ENCODE measurements around the gene ANXA11. TPM values are rescaled to one million over a fixed set of nuclear protein-coding genes. Genes with fewer than 3 reads are reported as not detected.

ANXA11 gene
- polyA plus RNA-seq, 2 of the 4 experiments (the other 2 are of a cell fraction) = 92.6 to 119 TPM

DNA sequence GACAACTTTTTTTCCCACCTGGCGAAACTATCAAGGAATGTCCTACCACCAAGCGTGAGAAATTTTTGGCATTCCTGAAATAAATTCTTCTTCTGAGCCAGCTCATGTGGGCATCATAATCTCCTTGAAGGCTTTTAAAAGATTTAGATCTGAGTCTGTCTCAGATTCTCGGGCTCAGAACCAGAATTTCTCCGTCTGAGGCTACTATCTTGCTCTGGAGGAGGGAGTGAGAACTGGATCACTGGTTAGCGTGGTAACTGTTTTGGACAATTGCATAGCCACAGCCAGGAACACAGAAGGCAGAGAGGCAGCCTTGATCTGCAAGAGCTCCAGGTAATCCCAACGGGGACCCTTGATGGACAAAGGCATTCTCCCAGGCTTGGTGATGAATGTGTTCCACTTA lies 73.8 kb downstream of the ANXA11 start:
- H3K4me2 ChIP-seq = no peak overlapping the region
- FAIRE-seq (no peak), DNase-seq (ENCODE audit: low read depth in 1 of 2, low spot score in 1 of 2) (no peak), ATAC-seq (no peak)
- ChIA-PET CTCF (interaction anchor here (1.1 to 4.7 kb wide), 4 partner anchors 12 to 129 kb away, joined by 3 to 27 read pairs (median 3); no protein-coding TSS in a partner anchor), POLR2A (no interaction called here)
- H3K4me3 ChIP-seq = no peak overlapping the region
- H3K4me1 ChIP-seq = 0 out of 3 replicates have a peak, but pooled peaks cover 9% of the 10 kb centered on the region
- H3K9me3 ChIP-seq = no peaks in the 10 kb centered on the region
- no peak overlapping the region for H3K27ac ChIP-seq
- 76% methylated on average over 6 of the region's 6 CpGs for WGBS (ENCODE audit: missing lambda C conversion rate)
- TF ChIP-seq RFX5 (IDR thresholded peaks at IDR 0.05) (no peak), JUN (IDR thresholded peaks at IDR 0.05) (no peak), NR3C1 (IDR thresholded peaks at IDR 0.05) (no peak), POLR2AphosphoS2 (conservative IDR thresholded peaks at IDR 0.05; ENCODE audit: low read length) (no peak), SMC3 (IDR thresholded peaks at IDR 0.05) (no peak), MAFK (IDR thresholded peaks at IDR 0.05; ENCODE audit: partially characterized antibody) (no peak), ZC3H11A (IDR thresholded peaks at IDR 0.05) (no peak), RNF2 (IDR thresholded peaks at IDR 0.05; ENCODE audit: borderline replicate concordance, low read depth) (no peak), ZFP36 (IDR thresholded peaks at IDR 0.05; ENCODE audit: borderline replicate concordance, partially characterized antibody) (no peak), RCOR1 (IDR thresholded peaks at IDR 0.05; ENCODE audit: low read depth, low read length) (no peak), RAD21 (conservative IDR thresholded peaks at IDR 0.05 in 1 of 2, IDR thresholded peaks at IDR 0.05 in 1 of 2) (no peak), PHF8 (IDR thresholded peaks at IDR 0.05; ENCODE audit: borderline replicate concordance, low read depth) (no peak), POLR2A (IDR thresholded peaks at IDR 0.05; ENCODE audit: low read length) (no peak), MYC (IDR thresholded peaks at IDR 0.05; ENCODE audit: borderline replicate concordance, low read length) (no peak)
- TF ChIP-seq, protein P1, sequence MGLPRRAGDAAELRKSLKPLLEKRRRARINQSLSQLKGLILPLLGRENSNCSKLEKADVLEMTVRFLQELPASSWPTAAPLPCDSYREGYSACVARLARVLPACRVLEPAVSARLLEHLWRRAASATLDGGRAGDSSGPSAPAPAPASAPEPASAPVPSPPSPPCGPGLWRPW (IDR thresholded peaks at IDR 0.05) = no peak
- TF ChIP-seq, protein P2, sequence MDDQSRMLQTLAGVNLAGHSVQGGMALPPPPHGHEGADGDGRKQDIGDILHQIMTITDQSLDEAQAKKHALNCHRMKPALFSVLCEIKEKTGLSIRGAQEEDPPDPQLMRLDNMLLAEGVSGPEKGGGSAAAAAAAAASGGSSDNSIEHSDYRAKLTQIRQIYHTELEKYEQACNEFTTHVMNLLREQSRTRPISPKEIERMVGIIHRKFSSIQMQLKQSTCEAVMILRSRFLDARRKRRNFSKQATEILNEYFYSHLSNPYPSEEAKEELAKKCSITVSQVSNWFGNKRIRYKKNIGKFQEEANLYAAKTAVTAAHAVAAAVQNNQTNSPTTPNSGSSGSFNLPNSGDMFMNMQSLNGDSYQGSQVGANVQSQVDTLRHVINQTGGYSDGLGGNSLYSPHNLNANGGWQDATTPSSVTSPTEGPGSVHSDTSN (IDR thresholded peaks at IDR 0.05) = no peak
- TF ChIP-seq, protein P3, sequence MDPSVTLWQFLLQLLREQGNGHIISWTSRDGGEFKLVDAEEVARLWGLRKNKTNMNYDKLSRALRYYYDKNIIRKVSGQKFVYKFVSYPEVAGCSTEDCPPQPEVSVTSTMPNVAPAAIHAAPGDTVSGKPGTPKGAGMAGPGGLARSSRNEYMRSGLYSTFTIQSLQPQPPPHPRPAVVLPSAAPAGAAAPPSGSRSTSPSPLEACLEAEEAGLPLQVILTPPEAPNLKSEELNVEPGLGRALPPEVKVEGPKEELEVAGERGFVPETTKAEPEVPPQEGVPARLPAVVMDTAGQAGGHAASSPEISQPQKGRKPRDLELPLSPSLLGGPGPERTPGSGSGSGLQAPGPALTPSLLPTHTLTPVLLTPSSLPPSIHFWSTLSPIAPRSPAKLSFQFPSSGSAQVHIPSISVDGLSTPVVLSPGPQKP (IDR thresholded peaks at IDR 0.05; ENCODE audit: low read depth, low read length) = no peak
- TF ChIP-seq, protein P4, sequence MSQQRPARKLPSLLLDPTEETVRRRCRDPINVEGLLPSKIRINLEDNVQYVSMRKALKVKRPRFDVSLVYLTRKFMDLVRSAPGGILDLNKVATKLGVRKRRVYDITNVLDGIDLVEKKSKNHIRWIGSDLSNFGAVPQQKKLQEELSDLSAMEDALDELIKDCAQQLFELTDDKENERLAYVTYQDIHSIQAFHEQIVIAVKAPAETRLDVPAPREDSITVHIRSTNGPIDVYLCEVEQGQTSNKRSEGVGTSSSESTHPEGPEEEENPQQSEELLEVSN (IDR thresholded peaks at IDR 0.05; ENCODE audit: borderline replicate concordance, low read depth) = no peak

DNA sequence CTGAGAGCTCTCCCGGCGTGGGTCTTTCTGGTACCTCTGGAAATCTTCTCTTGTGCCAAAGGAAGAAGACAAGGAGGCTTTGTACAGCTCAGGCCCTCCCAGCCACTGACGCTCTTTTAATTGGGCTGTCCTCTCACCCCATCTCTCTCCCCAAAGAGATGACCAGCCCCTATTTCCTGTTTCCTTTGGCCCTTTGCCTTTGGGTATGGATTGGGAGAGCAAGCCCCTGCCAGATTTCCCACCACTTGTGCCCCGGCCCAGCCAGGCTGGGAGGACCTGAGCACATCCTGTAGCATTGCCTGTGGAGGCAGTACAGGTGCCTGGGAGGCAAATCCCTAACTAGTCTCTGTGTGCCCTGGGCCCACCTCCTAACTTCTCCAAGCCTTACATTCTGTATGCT lies 78.5 kb downstream of the ANXA11 start:
- ChIA-PET CTCF (no interaction called here), POLR2A (no interaction called here)
- no peak overlapping the region for H3K4me3 ChIP-seq
- FAIRE-seq = no peak
- H3K4me2 ChIP-seq = no peak overlapping the region
- H3K27ac ChIP-seq = no peak overlapping the region
- DNase-seq (ENCODE audit: low read depth in 1 of 2, low spot score in 1 of 2) = no peak
- WGBS (ENCODE audit: missing lambda C conversion rate) = 65% methylated on average over 4 of the region's 4 CpGs
- TF ChIP-seq SMC3 (IDR thresholded peaks at IDR 0.05) (no peak), CEBPB (IDR thresholded peaks at IDR 0.05) (no peak), EHMT2 (IDR thresholded peaks at IDR 0.05; ENCODE audit: low read depth) (no peak), ESRRA (IDR thresholded peaks at IDR 0.05; ENCODE audit: borderline replicate concordance, low read length) (no peak), RARB (CRISPR knock-in tag; IDR thresholded peaks at IDR 0.05) (no peak), CBX8 (IDR thresholded peaks at IDR 0.05) (no peak), HDAC2 (IDR thresholded peaks at IDR 0.05) (no peak), SREBF2 (IDR thresholded peaks at IDR 0.05) (no peak), RFX5 (IDR thresholded peaks at IDR 0.05) (no peak), ZSCAN20 (CRISPR knock-in tag; IDR thresholded peaks at IDR 0.05) (no peak), HOXB5 (CRISPR knock-in tag; IDR thresholded peaks at IDR 0.05) (no peak), NFE2L2 (conservative IDR thresholded peaks at IDR 0.05; ENCODE audit: low read length) (no peak)
- TF ChIP-seq, protein P5, sequence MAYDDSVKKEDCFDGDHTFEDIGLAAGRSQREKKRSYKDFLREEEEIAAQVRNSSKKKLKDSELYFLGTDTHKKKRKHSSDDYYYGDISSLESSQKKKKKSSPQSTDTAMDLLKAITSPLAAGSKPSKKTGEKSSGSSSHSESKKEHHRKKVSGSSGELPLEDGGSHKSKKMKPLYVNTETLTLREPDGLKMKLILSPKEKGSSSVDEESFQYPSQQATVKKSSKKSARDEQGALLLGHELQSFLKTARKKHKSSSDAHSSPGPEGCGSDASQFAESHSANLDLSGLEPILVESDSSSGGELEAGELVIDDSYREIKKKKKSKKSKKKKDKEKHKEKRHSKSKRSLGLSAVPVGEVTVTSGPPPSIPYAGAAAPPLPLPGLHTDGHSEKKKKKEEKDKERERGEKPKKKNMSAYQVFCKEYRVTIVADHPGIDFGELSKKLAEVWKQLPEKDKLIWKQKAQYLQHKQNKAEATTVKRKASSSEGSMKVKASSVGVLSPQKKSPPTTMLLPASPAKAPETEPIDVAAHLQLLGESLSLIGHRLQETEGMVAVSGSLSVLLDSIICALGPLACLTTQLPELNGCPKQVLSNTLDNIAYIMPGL (CRISPR knock-in tag; IDR thresholded peaks at IDR 0.05; ENCODE audit: borderline replicate concordance) = no peak
- no peaks in the 10 kb centered on the region for H3K9me3 ChIP-seq
- peak; percentile 45 to 47; a peak in 3 of 6 replicates for ATAC-seq
- no peaks in the 10 kb centered on the region for H3K4me1 ChIP-seq

Measured in A549 (cell line).